HG02588 (cell line): Measurements from ENCODE around the gene DLG2.
"Not testable (repeated sequence)": the region's sequence is repeated elsewhere in the genome, so short reads cannot be mapped to it uniquely, and the experiment has no call there.

Experiments used
- ATAC-seq: cut with Tn5 transposase; IDR thresholded peaks from one replicate; pipeline ENCODE4 v1.9.1; 2021; ENCODE audit warnings: mild to moderate bottlenecking, moderate library complexity; ENCODE audit not compliant: unreplicated experiment

Gene DLG2

DNA sequence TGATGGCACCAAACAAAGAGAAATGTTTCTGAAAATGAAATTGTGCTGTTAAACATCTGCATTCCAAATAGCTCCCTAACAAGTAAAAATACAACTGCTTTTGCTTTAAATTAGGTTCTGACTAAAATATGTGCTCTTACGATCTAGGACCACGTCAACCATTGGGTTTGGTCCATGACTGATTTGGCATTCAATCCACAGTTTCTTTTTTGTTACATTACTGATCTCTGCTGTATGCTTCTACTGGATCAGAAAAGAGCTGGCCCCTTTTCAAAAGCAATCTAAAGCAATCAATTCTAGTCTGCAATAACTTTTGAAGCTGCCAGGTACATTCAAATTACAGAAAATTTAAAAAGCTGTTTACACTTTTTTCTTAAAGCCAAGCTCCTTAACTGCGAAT, 1293.9 kb downstream of the DLG2 start:
- no peak for ATAC-seq

- no peak for ATAC-seq
Observed at GRCh38 chr11:84322211-84322610, 1304.9 kb downstream of the DLG2 start.

- no peak for ATAC-seq
Observed at GRCh38 chr11:84319863-84320262, 1307.3 kb downstream of the DLG2 start.

GRCh38 chr11:84316866-84317555, 1310.1 kb downstream of the DLG2 start:
- no peak for ATAC-seq

DNA sequence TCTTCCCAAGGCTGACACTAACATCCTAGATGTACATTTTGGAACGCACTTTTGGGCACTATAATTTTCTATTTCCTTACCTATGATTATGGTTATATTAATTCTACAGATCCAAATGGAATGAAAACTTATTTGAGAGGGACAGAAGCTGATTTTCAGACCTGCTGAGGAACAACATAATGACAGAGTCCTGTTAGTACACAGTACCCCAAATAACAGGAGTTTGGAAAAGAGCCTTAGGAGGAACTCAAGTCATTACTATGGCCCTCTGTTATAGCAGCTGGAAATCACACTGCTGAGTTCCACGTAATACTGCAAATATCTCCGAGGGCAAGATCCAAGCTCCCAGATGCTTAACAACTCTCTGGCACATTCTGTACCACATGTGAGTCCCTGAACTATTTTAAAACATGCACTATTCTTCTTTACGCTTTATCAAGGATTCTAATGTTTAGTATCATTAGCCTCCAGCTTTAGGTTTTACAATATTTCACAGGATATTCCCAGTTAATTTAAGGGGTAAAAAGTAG, 1313.2 kb downstream of the DLG2 start:
- ATAC-seq, result no peak

- no peak for ATAC-seq
Observed at GRCh38 chr11:84310268-84310667, 1316.9 kb downstream of the DLG2 start.

DNA sequence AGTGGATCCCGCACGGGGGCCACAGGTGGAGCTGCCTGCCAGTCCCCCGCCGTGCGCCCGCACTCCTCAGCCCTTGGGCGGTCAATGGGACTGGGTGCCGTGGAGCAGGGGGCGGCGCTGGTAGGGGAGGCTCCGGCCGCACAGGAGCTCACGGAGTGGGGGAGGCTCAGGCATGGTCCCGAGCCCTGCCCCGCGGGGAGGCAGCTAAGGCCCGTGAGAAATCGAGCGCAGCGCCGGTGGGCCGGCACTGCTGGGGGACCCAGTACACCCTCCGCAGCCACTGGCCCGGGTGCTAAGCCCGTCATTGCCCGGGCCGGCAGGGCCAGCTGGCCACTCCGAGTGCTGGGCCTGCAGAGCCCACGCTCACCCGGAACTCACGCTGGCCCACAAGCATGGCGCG, 1318.7 kb downstream of the DLG2 start:
- ATAC-seq, result not testable (repeated sequence)

DNA sequence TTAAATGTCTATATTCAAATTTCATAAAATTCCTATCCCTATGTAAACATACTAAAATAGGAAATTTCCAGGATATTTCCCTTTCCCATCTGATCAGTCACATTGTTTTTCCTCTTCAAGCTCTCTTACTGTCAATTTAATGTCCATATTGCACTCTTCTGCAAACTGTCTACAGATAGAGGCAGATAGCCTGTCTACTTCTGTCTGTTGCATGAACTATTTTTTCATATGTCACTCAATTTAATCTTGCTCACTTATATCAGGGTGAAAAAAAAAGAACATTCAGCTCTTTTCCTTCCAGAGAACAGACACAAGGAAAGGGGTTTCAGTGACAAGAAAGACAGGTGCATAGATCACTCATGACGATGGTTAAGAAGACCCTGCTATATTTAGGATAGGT, 1327.1 kb downstream of the DLG2 start:
- no peak for ATAC-seq

GRCh38 chr11:84297570-84297969, 1329.6 kb downstream of the DLG2 start:
- ATAC-seq, result no peak

DNA sequence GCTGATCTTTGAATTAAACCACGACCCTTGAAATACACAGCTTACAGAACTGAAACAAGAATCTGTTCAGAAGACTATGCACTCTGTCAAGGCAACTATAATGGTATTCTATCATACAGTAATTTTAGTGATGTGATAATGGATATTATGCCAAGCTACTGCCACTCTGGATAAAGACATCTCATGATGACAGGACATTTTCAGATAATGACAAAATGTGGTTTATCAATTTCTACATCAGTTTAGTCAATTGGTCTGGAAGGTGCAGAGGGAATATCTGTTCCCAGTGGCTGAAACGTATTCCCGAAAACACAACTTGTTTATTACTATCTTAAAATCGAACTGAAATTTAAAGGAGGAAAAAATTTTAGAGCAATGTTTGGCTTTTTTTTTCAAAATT, 1331.3 kb downstream of the DLG2 start:
- no peak for ATAC-seq

DNA sequence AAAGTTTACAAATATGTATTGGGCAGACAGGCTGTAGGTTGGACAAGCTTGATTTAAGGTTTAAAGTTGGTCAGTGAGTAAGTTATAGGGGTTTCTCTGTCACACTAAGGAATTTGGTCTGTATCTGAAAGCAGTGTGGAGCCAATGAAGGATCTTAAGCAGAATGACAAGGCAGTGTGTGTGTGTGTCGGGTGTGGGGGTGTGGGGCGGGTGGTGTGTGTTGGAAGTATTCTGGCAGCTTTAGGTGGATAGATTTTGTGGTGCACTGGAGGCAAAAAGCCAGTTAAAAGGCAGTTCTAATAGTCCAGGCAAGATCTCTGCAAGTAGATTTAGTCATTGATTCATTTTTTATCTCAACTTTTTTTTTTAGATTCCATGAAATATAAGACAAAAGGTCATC, 1334.2 kb downstream of the DLG2 start:
- ATAC-seq, result no peak

DNA sequence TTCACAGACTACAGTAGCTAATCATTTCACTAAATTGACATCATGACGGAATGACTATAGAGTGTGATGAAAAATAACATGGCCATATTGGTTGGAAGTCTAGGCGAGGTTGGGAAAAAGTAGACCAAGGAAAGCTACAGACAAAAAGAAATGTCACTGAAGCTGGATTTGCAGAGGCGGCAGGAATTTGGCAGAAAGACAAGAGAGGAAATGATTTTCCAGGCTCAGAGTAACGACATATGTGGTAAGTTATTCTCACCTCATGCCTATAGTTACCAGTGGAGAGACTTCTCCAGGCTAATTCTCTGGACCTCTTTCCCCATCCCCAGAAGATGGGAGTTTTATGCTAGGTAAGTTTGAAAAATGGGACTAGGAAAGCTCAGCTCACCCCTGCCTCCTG, 1335.1 kb downstream of the DLG2 start:
- no peak for ATAC-seq

DNA sequence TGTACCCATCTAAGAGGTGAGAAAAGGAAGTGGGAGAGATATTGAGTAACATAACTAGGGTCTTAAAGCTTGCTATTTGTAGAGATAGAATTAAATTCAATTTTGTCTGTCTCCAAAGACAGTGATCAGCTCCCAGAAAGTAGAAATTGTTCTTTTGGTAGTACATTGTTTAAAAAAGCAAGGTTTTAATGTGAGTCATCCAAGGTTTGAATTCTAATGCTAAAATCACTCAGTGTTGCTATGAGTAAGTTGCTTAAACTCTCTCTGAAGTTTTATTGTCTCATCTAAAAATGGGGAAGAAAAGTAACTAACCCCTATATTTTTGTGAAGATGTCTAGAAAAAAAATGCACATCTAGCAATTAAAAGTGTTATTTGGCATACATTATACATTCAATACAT, 1336.5 kb downstream of the DLG2 start:
- ATAC-seq, result no peak

DNA sequence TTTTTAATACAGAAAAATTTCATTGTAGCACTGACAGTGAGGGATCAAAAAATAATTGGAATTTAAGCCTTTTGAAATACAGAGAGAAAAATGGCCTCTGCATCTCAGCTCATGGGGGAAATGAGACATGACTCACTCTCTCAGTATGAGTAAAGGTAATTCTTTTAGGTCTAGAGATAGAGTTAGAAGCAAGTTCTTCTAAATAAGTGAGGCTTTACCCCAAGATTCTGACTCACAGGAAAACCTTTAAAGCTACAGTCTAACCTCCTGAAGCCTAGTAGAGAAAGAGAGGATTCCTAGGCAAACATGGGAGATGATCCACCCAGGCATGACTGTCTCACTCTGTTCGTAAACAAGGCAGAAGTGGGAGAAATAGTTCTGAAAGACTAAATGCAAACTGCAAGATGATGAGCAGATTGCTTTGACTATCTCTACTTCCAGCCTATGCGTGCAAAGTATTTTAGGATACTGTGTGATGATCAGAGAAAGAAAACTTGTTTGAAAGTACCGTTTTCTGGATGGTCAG, 1337.7 kb downstream of the DLG2 start:
- peak; percentile 99 for ATAC-seq

DNA sequence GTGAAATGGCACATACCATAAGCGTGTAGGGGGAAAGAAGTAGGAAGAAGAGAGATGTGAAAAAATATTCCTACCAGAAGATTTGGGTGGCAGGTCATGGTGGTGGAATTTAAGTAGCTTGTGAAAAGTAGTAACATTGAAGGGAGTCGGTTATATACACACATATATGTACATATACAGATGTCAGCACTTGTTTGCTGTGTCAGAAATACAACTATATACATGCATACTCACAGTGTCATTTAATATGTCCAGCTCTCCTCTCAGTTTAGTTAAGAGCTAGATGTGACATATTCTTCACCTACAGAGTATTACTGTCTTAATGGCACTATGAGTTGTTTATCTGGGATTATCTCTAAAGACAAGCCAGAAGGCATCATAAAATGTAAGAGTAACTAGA, 1353.6 kb downstream of the DLG2 start:
- ATAC-seq, result no peak

- ATAC-seq, result no peak
Observed at GRCh38 chr11:84270466-84270865, 1356.7 kb downstream of the DLG2 start.

- ATAC-seq, result no peak
Observed at GRCh38 chr11:84264066-84264465, 1363.1 kb downstream of the DLG2 start.

- ATAC-seq, result no peak
Observed at GRCh38 chr11:84261707-84262106, 1365.4 kb downstream of the DLG2 start.

GRCh38 chr11:84260862-84261261, 1366.3 kb downstream of the DLG2 start:
- ATAC-seq, result no peak

GRCh38 chr11:84256618-84257017, 1370.5 kb downstream of the DLG2 start:
- ATAC-seq, result no peak

- ATAC-seq, result no peak
Observed at GRCh38 chr11:84255483-84255882, 1371.7 kb downstream of the DLG2 start.

DNA sequence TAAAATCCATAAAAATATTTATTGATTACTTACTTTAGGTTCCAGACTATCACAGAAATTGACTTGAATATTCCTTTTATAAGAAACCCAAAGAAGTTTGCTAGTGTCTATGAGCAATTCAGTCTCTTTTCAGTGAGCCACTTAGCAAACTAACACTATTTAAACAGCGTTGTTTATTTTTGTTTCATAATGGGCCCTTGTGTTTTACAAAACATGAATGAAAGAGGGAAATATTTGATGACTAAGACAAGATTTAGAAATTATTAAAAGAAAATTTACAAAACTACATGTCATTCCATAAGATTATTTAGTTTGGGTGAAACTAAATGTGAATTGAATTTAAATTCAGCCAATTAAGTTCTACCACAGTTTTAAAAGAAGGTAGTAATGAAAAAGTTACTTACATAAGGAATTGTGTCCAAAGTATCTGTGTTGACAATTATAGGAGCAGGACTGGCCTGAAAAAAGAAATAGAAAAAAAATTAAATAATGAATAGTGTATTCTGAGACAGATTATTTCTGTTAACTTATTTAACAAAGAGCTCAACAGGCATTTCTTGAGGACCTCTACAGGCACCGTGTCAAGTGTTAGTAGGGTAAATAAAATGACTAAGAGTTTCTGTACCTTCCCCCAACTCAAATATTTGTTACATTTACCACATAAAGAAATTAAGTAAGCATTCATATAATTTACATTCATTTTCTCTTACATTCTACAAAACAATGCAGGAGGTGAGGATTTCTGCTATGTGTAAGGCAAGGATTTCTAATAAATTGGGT, 1376.1 kb downstream of the DLG2 start:
- no peak for ATAC-seq
